Smooth muscle cell (in vitro differentiated cells): ENCODE data around the gene CNOT1. TPM values are rescaled to one million over a fixed set of nuclear protein-coding genes. Genes with fewer than 3 reads are reported as not detected.

Experiments used
- DNase-seq: peaks from one replicate; lab custom pipeline; 2025; ENCODE audit not compliant: unreplicated experiment; lab: John Stamatoyannopoulos, UW
- H2AFZ ChIP-seq: fragments of 200-600 bp; sonication (generic); 2 replicates; pipeline ENCODE4 v1.6.0; 2016; ENCODE audit warnings: antibody characterized with exemption, low read depth, mild to moderate bottlenecking
- H3F3A ChIP-seq: fragments of 200-600 bp; sonication (generic); 2 replicates; pipeline ENCODE4 v1.6.0; 2017; ENCODE audit warnings: antibody characterized with exemption, low read depth
- H3K27ac ChIP-seq: fragments of 200-600 bp; sonication (generic); 2 replicates; pipeline ENCODE4 v1.5.1; 2016; ENCODE audit warnings: low read depth, mild to moderate bottlenecking
- H3K27me3 ChIP-seq: fragments of 200-600 bp; sonication (generic); 2 replicates; pipeline ENCODE4 v1.6.1; 2016; ENCODE audit warnings: low read depth, mild to moderate bottlenecking
- H3K36me3 ChIP-seq: fragments of 200-600 bp; sonication (generic); 2 replicates; pipeline ENCODE4 v1.5.1; 2016; ENCODE audit warnings: low read depth
- H3K4me1 ChIP-seq: fragments of 200-600 bp; sonication (generic); 2 replicates; pipeline ENCODE4 v1.5.1; 2016; ENCODE audit warnings: low read depth
- H3K4me2 ChIP-seq: fragments of 200-600 bp; sonication (generic); 2 replicates; pipeline ENCODE4 v1.6.0; 2016; ENCODE audit warnings: mild to moderate bottlenecking
- H3K4me3 ChIP-seq: fragments of 200-600 bp; sonication (generic); 2 replicates; pipeline ENCODE4 v1.5.1; 2016; ENCODE audit warnings: mild to moderate bottlenecking
- H3K79me2 ChIP-seq: fragments of 200-600 bp; sonication (generic); 2 replicates; pipeline ENCODE4 v1.6.0; 2016; ENCODE audit warnings: low read depth, mild to moderate bottlenecking
- H3K9ac ChIP-seq: fragments of 200-600 bp; sonication (generic); 2 replicates; pipeline ENCODE4 v1.6.0; 2016; ENCODE audit warnings: low read depth
- H3K9me3 ChIP-seq: fragments of 200-600 bp; sonication (generic); replicated peaks from 2 replicates; pipeline ENCODE4 v1.5.1; 2016; ENCODE audit warnings: low read depth
- H4K20me1 ChIP-seq: fragments of 200-600 bp; sonication (generic); 2 replicates; pipeline ENCODE4 v1.6.0; 2016; ENCODE audit warnings: low read depth
- CTCF ChIP-seq: fragments of 200-600 bp; sonication (generic); IDR thresholded peaks from 2 replicates; pipeline ENCODE4 v1.5.1; 2017; ENCODE audit warnings: borderline replicate concordance, mild to moderate bottlenecking, antibody characterized with exemption; ENCODE audit not compliant: insufficient read depth, poor library complexity, severe bottlenecking
- WGBS: methylation state at CpG from one replicate; pipeline ENCODE4 v1.1.7; 2016; ENCODE audit warnings: low lambda C conversion rate; 5-methylcytosine and 5-hydroxymethylcytosine counted together
- polyA plus RNA-seq: library from polyadenylated mRNA; unstranded; fragments of >200 nt; fragmentation: Nextera tagmentation; extraction: Ambion mirVana; gene quantifications from 2 replicates; pipeline ENCODE4 v1.2.1, GENCODE V29; 2016
- total RNA-seq: library from RNA; depleted of rRNA; stranded (reverse); fragments of >200 nt; gene quantifications from 2 replicates; pipeline ENCODE4 v1.2.3, GENCODE V29; 2014

Gene CNOT1
- total and polyA plus RNA-seq, 2 experiments from 2014 or later: 42.6 to 88.4 TPM

GRCh38 chr16:58582133-58582532, 47.5 kb downstream of the CNOT1 start:
- H3K4me3 ChIP-seq: no peak overlapping the region
- peaks cover 25% of the 10 kb centered on the region for H3K79me2 ChIP-seq
- H2AFZ ChIP-seq: no peak overlapping the region
- H3K4me2 ChIP-seq: no peak overlapping the region
- H3K9ac ChIP-seq: no peak overlapping the region
- H4K20me1 ChIP-seq: peaks cover 15% of the 10 kb centered on the region
- H3K9me3 ChIP-seq: no peaks in the 10 kb centered on the region
- peaks cover 37% of the 10 kb centered on the region for H3K36me3 ChIP-seq
- H3K27me3 ChIP-seq: no peaks in the 10 kb centered on the region
- WGBS: 96% methylated on average over 6 of the region's 6 CpGs
- no peak for DNase-seq
- H3K4me1 ChIP-seq: no peaks in the 10 kb centered on the region
- no peak for TF ChIP-seq CTCF
- no peak overlapping the region for H3K27ac ChIP-seq
- no peaks in the 10 kb centered on the region for H3F3A ChIP-seq

- H3K27me3 ChIP-seq: no peaks in the 10 kb centered on the region
- H3K27ac ChIP-seq: no peak overlapping the region
- DNase-seq: no peak
- H4K20me1 ChIP-seq: no peaks in the 10 kb centered on the region
- H3K36me3 ChIP-seq: peaks cover 52% of the 10 kb centered on the region
- H3F3A ChIP-seq: no peaks in the 10 kb centered on the region
- H3K4me3 ChIP-seq: no peak overlapping the region
- no peak overlapping the region for H3K9ac ChIP-seq
- H3K4me1 ChIP-seq: no peaks in the 10 kb centered on the region
- H2AFZ ChIP-seq: no peak overlapping the region
- H3K4me2 ChIP-seq: no peak overlapping the region
- peaks cover 16% of the 10 kb centered on the region for H3K79me2 ChIP-seq
- H3K9me3 ChIP-seq: no peaks in the 10 kb centered on the region
- 92% methylated on average over 8 of the region's 8 CpGs for WGBS
- TF ChIP-seq CTCF: no peak
These were observed 50.0 kb downstream of the CNOT1 start for GRCh38 chr16:58579587-58579986.

GRCh38 chr16:58578642-58579041, 51.0 kb downstream of the CNOT1 start:
- no peak overlapping the region for H3K27ac ChIP-seq
- no peak overlapping the region for H3K4me2 ChIP-seq
- H3K27me3 ChIP-seq: no peaks in the 10 kb centered on the region
- H3K9ac ChIP-seq: no peak overlapping the region
- no peaks in the 10 kb centered on the region for H3K4me1 ChIP-seq
- no peak overlapping the region for H2AFZ ChIP-seq
- no peak for TF ChIP-seq CTCF
- H3F3A ChIP-seq: no peaks in the 10 kb centered on the region
- H4K20me1 ChIP-seq: no peaks in the 10 kb centered on the region
- no peak overlapping the region for H3K4me3 ChIP-seq
- H3K9me3 ChIP-seq: no peaks in the 10 kb centered on the region
- WGBS: 98% methylated on average over 3 of the region's 3 CpGs
- H3K79me2 ChIP-seq: peaks cover 14% of the 10 kb centered on the region
- peaks cover 54% of the 10 kb centered on the region for H3K36me3 ChIP-seq
- DNase-seq: no peak

- DNase-seq: no peak
- no peaks in the 10 kb centered on the region for H3K9me3 ChIP-seq
- H3K4me2 ChIP-seq: no peak overlapping the region
- peaks cover 49% of the 10 kb centered on the region for H3K36me3 ChIP-seq
- H3K79me2 ChIP-seq: peaks cover 3% of the 10 kb centered on the region
- peaks cover 4% of the 10 kb centered on the region for H4K20me1 ChIP-seq
- no peaks in the 10 kb centered on the region for H3K27me3 ChIP-seq
- no peaks in the 10 kb centered on the region for H3F3A ChIP-seq
- no peak overlapping the region for H3K27ac ChIP-seq
- H3K9ac ChIP-seq: no peak overlapping the region
- 93% methylated on average over 1 of the region's 1 CpG for WGBS
- H3K4me1 ChIP-seq: no peaks in the 10 kb centered on the region
- no peak overlapping the region for H3K4me3 ChIP-seq
- H2AFZ ChIP-seq: no peak overlapping the region
- no peak for TF ChIP-seq CTCF
These were observed 52.5 kb downstream of the CNOT1 start for GRCh38 chr16:58577141-58577540.
